K562 (cell line): ENCODE data around the gene IL9.

Source experiments
- STAT5B ChIP-seq: fragments of 250-450 bp; sonication (Bioruptor Pico); IDR thresholded peaks from 2 replicates; pipeline ENCODE4 v1.8.0; 2021; ENCODE audit warnings: mild to moderate bottlenecking, inconsistent platforms
- TF ChIP-seq, protein P1 (sequence below), 2 experiments: fragments of 450-650 bp; formaldehyde crosslinking in 1 of 2; IDR thresholded peaks; 2 replicates each; pipeline versions ENCODE4 v1.4.0 to v1.6.1; 2014 to 2020; ENCODE audit warnings: mild to moderate bottlenecking in 2 of 2, borderline replicate concordance in 1 of 2, low read depth in 1 of 2

DNA sequence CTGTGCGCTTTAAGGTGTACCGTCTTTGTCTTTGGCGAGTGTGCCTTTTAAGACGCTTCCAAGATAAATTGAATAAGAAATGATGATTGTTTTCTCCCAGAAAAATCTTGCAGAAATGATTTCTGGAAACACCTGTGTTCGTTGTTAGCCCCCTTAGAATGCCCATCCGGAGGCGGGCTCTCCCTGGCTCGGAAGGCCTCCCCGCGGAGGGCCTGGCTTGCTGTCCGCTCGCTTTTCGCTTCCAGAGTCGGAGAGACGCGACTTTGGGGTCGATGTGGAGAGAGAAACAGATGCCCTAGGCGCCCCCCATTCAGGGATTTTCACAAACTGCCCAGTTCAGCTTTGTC, 35.3 kb upstream of the IL9 start:
- no peak for TF ChIP-seq STAT5B (CRISPR knock-in tag)
- TF ChIP-seq, protein P1, sequence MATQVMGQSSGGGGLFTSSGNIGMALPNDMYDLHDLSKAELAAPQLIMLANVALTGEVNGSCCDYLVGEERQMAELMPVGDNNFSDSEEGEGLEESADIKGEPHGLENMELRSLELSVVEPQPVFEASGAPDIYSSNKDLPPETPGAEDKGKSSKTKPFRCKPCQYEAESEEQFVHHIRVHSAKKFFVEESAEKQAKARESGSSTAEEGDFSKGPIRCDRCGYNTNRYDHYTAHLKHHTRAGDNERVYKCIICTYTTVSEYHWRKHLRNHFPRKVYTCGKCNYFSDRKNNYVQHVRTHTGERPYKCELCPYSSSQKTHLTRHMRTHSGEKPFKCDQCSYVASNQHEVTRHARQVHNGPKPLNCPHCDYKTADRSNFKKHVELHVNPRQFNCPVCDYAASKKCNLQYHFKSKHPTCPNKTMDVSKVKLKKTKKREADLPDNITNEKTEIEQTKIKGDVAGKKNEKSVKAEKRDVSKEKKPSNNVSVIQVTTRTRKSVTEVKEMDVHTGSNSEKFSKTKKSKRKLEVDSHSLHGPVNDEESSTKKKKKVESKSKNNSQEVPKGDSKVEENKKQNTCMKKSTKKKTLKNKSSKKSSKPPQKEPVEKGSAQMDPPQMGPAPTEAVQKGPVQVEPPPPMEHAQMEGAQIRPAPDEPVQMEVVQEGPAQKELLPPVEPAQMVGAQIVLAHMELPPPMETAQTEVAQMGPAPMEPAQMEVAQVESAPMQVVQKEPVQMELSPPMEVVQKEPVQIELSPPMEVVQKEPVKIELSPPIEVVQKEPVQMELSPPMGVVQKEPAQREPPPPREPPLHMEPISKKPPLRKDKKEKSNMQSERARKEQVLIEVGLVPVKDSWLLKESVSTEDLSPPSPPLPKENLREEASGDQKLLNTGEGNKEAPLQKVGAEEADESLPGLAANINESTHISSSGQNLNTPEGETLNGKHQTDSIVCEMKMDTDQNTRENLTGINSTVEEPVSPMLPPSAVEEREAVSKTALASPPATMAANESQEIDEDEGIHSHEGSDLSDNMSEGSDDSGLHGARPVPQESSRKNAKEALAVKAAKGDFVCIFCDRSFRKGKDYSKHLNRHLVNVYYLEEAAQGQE (IDR thresholded peaks at IDR 0.05; ENCODE audit: borderline replicate concordance) = no peak
- TF ChIP-seq, protein P1 (CRISPR knock-in tag; IDR thresholded peaks at IDR 0.05; ENCODE audit: low read depth) = no peak
